Kasumi-1 (cell line): ENCODE data around the gene ELOA.
"Not testable (repeated sequence)": the region's sequence is repeated elsewhere in the genome, so short reads cannot be mapped to it uniquely, and the experiment has no call there.

Experiments
- DNase-seq, 2 experiments: peaks; one replicate each; lab custom pipeline; 2025; lab: John Stamatoyannopoulos, UW

Gene ELOA

GRCh38 chr1:23800400-23801337 lies 57.4 kb downstream of the ELOA start, which contains the start of gene GALE:
Gene GALE, minus strand, starts transcription at chr1:23800754. Its CDS starts 1,747 bp downstream, at chr1:23799007.
- peak; percentile 81 to 93 for DNase-seq

GRCh38 chr1:23801338-23801748 lies 58.1 kb downstream of the ELOA start:
- no peak for DNase-seq

GRCh38 chr1:23801876-23802275 lies 58.6 kb downstream of the ELOA start:
- no peak for DNase-seq

DNA sequence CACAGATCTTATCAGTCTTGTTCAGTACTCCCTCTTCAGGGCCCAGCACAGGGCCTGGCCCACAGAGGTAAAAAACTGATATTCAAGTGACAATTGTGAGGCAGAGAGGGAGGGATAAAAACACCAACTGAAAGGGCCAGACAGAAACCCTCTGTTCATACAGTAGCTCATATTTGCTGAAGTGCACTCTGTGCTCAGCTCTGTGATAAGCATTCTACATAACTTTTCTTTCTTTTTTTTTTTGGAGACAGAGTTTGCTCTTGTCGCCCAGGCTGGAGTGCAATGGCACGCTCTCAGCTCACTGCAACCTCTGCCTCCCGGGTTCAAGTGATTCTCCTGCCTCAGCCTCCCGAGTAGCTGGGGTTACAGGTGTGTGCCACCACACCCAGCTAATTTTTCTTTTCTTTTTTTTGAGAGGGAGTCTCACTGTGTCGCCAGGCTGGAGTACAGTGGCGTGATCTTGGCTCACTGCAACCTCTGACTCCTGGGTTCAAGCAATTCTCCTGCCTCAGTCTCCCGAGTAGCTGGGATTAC lies 59.6 kb downstream of the ELOA start:
- DNase-seq = not testable (repeated sequence)

DNA sequence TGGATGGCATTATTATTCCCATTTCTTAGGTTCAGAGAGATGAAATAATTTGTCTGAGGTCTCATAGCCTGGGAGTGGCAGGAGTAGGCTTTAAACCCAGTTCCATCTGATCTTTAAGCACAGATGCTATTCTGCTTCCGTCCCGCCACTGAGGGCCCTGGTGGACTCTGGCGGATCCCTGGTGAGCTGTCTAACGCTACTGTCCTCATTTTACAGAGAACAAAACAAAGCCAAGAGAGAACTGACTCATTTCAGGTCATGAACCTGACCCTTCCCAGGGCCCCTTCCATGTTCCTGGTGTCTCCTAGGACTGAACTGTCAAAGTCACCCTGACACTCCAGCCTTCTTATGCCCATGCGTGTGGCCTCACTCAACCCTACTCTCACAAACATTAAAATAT lies 60.4 kb downstream of the ELOA start:
- no peak for DNase-seq

GRCh38 chr1:23804183-23804835 lies 61.0 kb downstream of the ELOA start:
- no peak for DNase-seq

DNA sequence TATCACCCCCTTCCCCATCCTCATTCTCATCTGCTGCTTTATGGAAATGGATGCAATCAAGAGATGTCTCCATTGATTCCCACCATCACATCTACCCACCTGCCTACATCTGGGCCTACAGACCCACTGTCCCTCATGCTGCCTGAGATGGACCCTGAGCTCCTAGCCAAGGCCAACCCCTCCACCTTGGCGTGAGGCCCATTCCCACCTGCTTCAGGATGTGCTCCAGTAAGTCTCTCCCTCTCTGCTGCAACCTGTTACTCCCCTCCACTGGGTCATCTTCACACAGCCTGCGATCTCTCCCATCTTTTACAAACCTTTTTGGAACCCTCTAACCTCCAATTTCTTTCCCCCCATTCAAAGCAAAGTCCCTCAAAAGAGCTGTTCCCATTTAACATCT lies 61.8 kb downstream of the ELOA start:
- DNase-seq = no peak

DNA sequence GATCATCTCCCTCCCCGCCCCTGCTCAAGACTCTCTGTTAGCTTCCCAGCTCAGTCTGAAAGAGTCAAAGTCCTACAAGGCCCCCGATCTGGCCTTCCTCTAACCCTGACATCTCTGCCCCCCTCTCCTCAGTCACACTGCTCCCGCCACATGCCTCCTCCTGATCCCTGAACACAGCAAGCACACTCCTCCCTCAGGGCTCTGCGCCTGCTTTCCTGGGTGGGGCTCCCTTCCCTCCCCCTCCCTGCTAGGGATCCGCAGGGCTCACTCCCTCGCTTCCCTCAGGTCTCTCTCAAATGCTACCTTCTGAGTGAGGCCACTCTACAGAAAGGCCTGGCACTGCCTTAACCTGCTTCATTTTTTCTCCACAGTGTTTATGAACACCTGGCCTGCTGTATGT lies 63.0 kb downstream of the ELOA start:
- DNase-seq = no peak

GRCh38 chr1:23807453-23807852 lies 64.2 kb downstream of the ELOA start:
- DNase-seq = peak; percentile 8 to 20

- peak; percentile 91 to 96 for DNase-seq
Observed at GRCh38 chr1:23809751-23810171, 66.5 kb downstream of the ELOA start.

GRCh38 chr1:23810818-23811540 lies 67.7 kb downstream of the ELOA start:
- peak; percentile 92 to 96 for DNase-seq
